Activated B cell treated with CpG ODN at 0.5 μM for 24 hours (primary cell): Measurements from ENCODE around the gene WDR3. TPM values are rescaled to one million over a fixed set of nuclear protein-coding genes. Genes with fewer than 3 reads are reported as not detected.

Experiments
- ATAC-seq: fragments of 200-7000 bp; cut with Tn5 transposase; one replicate; pipeline ENCODE4 v1.10.0; 2021; ENCODE audit warnings: low read depth, mild to moderate bottlenecking, moderate library complexity
- CTCF ChIA-PET: fragments of 350-600 bp; sonication (Branson Sonifier 250); formaldehyde crosslinking; loops from one replicate; lab custom pipeline; 2021; ENCODE audit warnings: antibody characterized with exemption; lab: Charles Lee
- POLR2A ChIA-PET: fragments of 350-600 bp; sonication (Branson Sonifier 250); formaldehyde crosslinking; loops from one replicate; lab custom pipeline; 2021; ENCODE audit warnings: antibody characterized with exemption; lab: Charles Lee
- DNase-seq: peaks from one replicate; pipeline ENCODE4 v3.0.0; 2022
- H3K27ac Mint-ChIP-seq: one replicate; pipeline ENCODE4 v1.8.0; 2020; ENCODE audit warnings: mixed read lengths
- H3K27me3 Mint-ChIP-seq: one replicate; pipeline ENCODE4 v1.8.0; 2021; ENCODE audit warnings: mixed read lengths
- H3K36me3 Mint-ChIP-seq: one replicate; pipeline ENCODE4 v1.8.0; 2021; ENCODE audit warnings: low read depth, mixed read lengths
- H3K4me1 Mint-ChIP-seq: one replicate; pipeline ENCODE4 v1.8.0; 2021; ENCODE audit warnings: mixed read lengths
- H3K4me3 Mint-ChIP-seq: one replicate; pipeline ENCODE4 v1.8.0; 2020; ENCODE audit warnings: mild to moderate bottlenecking, mixed read lengths
- H3K9me3 Mint-ChIP-seq: one replicate; pipeline ENCODE4 v1.8.0; 2020; ENCODE audit warnings: mixed read lengths
- intact Hi-C: fragments of 100-400 bp; cut with micrococcal nuclease; formaldehyde crosslinking; loops from one replicate; pipeline ENCODE4 v1.15.1; 2024
- total RNA-seq: library from RNA; stranded (reverse); gene quantifications from 2 replicates; pipeline ENCODE4 v1.2.3, GENCODE V29; 2022
- TF ChIP-seq, protein P1 (sequence below): fragments of 200-600 bp; IDR thresholded peaks from one replicate; pipeline ENCODE4 v1.8.0; 2022; ENCODE audit warnings: antibody characterized with exemption, mild to moderate bottlenecking

Gene WDR3
- total RNA-seq, 1 donor from 2014 or later: 32.7 TPM

DNA sequence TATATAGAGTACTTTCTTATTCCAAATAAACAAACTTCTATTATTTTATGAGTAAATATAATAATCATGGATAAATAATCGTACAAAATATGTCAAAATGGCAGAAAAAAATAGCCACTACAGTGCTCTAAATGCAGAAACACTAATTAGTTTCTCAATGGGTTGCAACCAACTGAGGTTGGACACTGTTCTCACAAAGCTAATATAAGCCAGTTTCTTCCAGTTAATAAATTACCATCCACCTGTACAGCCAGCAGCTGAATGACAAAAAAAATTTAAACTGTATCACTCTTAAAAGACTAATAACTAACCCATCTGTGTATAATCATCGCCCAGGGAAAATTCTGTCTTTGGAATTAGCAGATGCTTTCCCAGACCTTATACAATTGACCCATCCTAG, 37.0 kb upstream of the WDR3 start:
- POLR2A ChIA-PET: no interaction called here
- Mint-ChIP-seq H3K4me1 (no peaks in the 10 kb centered on the region), H3K4me3 (no peak overlapping the region)

GRCh38 chr1:117894078-117894477, 35.5 kb upstream of the WDR3 start:
- Mint-ChIP-seq H3K4me1 (no peaks in the 10 kb centered on the region), H3K27me3 (no peaks in the 10 kb centered on the region), H3K27ac (no peak overlapping the region), H3K9me3 (no peaks in the 10 kb centered on the region), H3K4me3 (no peak overlapping the region), H3K36me3 (peaks cover 50% of the 10 kb centered on the region)
- TF ChIP-seq, protein P1, sequence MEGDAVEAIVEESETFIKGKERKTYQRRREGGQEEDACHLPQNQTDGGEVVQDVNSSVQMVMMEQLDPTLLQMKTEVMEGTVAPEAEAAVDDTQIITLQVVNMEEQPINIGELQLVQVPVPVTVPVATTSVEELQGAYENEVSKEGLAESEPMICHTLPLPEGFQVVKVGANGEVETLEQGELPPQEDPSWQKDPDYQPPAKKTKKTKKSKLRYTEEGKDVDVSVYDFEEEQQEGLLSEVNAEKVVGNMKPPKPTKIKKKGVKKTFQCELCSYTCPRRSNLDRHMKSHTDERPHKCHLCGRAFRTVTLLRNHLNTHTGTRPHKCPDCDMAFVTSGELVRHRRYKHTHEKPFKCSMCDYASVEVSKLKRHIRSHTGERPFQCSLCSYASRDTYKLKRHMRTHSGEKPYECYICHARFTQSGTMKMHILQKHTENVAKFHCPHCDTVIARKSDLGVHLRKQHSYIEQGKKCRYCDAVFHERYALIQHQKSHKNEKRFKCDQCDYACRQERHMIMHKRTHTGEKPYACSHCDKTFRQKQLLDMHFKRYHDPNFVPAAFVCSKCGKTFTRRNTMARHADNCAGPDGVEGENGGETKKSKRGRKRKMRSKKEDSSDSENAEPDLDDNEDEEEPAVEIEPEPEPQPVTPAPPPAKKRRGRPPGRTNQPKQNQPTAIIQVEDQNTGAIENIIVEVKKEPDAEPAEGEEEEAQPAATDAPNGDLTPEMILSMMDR: no peak
- ChIA-PET CTCF (interaction anchor here (0.9 to 3.8 kb wide), 4 partner anchors 14 to 827 kb away, joined by 5 to 21 read pairs (median 12); no protein-coding TSS in a partner anchor), POLR2A (interaction anchor here (0.7 kb wide), 1 partner anchor 33 kb away, joined by 3 read pairs; no protein-coding TSS in a partner anchor)
- intact Hi-C loops: loop anchor here (10.0 kb wide), 1 partner anchor 219 kb away; no protein-coding TSS in a partner anchor
- no peak for ATAC-seq
- no peak for DNase-seq

More for the DNA sequence above, 37.0 kb upstream of the WDR3 start:
- no peaks in the 10 kb centered on the region for H3K9me3 Mint-ChIP-seq
- no peaks in the 10 kb centered on the region for H3K27me3 Mint-ChIP-seq
- ATAC-seq (no peak), DNase-seq (no peak)
- H3K36me3 Mint-ChIP-seq: peaks cover 44% of the 10 kb centered on the region
- no peak overlapping the region for H3K27ac Mint-ChIP-seq
- intact Hi-C loops: loop anchor here (10.0 kb wide), 1 partner anchor 218 kb away; no protein-coding TSS in a partner anchor
- TF ChIP-seq, protein P1: no peak
- CTCF ChIA-PET: no interaction called here

GRCh38 chr1:117895482-117896114, 33.9 kb upstream of the WDR3 start:
- intact Hi-C loops: loop anchor here (1.0 to 10.0 kb wide), 4 partner anchors 137 to 773 kb away; partner anchors contain the start of gene TRIM45
- CTCF ChIA-PET: interaction anchor here (0.6 to 3.8 kb wide), 19 partner anchors 8 to 828 kb away, joined by 3 to 21 read pairs (median 5); no protein-coding TSS in a partner anchor
- Mint-ChIP-seq H3K4me3 (no peak overlapping the region), H3K27ac (no peak overlapping the region), H3K4me1 (no peaks in the 10 kb centered on the region), H3K27me3 (no peaks in the 10 kb centered on the region), H3K36me3 (peaks cover 56% of the 10 kb centered on the region), H3K9me3 (no peaks in the 10 kb centered on the region)
- POLR2A ChIA-PET: no interaction called here
- TF ChIP-seq, protein P1: peak; percentile 34
- ATAC-seq: peak; percentile 68
- DNase-seq: no peak

GRCh38 chr1:117897551-117897950, 32.0 kb upstream of the WDR3 start:
- CTCF ChIA-PET: interaction anchor here (1.7 kb wide), 1 partner anchor 9 kb away, joined by 11 read pairs; no protein-coding TSS in a partner anchor
- H3K27ac Mint-ChIP-seq: no peak overlapping the region

GRCh38 chr1:117899801-117900200, 29.7 kb upstream of the WDR3 start:
- intact Hi-C loops: loop anchor here (5.0 to 10.0 kb wide), 2 partner anchors 225 to 778 kb away; partner anchors contain the start of gene TRIM45
- TF ChIP-seq, protein P1: no peak
- POLR2A ChIA-PET: no interaction called here
- Mint-ChIP-seq H3K4me3 (no peak overlapping the region), H3K36me3 (peaks cover 73% of the 10 kb centered on the region), H3K27ac (no peak overlapping the region), H3K9me3 (no peaks in the 10 kb centered on the region), H3K4me1 (no peaks in the 10 kb centered on the region), H3K27me3 (no peaks in the 10 kb centered on the region)
- ATAC-seq: no peak
- CTCF ChIA-PET: no interaction called here
- DNase-seq: no peak

More at GRCh38 chr1:117897551-117897950, 32.0 kb upstream of the WDR3 start:
- TF ChIP-seq, protein P1: no peak
- H3K9me3 Mint-ChIP-seq: no peaks in the 10 kb centered on the region
- no peak for ATAC-seq
- intact Hi-C loops: loop anchor here (5.0 to 10.0 kb wide), 2 partner anchors 223 to 775 kb away; partner anchors contain the start of gene TRIM45
- no peaks in the 10 kb centered on the region for H3K4me1 Mint-ChIP-seq
- H3K27me3 Mint-ChIP-seq: no peaks in the 10 kb centered on the region
- no peak overlapping the region for H3K4me3 Mint-ChIP-seq
- POLR2A ChIA-PET: no interaction called here
- no peak for DNase-seq
- peaks cover 61% of the 10 kb centered on the region for H3K36me3 Mint-ChIP-seq
